H9 (cell line): ENCODE data around the gene NFKB1. TPM values are rescaled to one million over a fixed set of nuclear protein-coding genes. Genes with fewer than 3 reads are reported as not detected.

Source experiments
- DNase-seq: peaks from one replicate; pipeline ENCODE4 v3.0.0-alpha.2; 2017
- H2AFZ ChIP-seq: one replicate; pipeline ENCODE4 v1.6.1; 2013; ENCODE audit warnings: mild to moderate bottlenecking, low read length, control low read depth, moderate library complexity
- H2AK5ac ChIP-seq: 2 replicates; pipeline ENCODE4 v1.6.1; 2013; ENCODE audit warnings: low read length, control low read depth, mixed read lengths; ENCODE audit not compliant: insufficient read length
- H2BK120ac ChIP-seq: one replicate; pipeline ENCODE4 v1.6.1; 2013; ENCODE audit warnings: low read depth, mild to moderate bottlenecking, low read length, control low read depth, inconsistent platforms; ENCODE audit not compliant: poor library complexity, severe bottlenecking
- H2BK12ac ChIP-seq: 2 replicates; pipeline ENCODE4 v1.6.1; 2013; ENCODE audit warnings: low read length, control low read depth, mixed read lengths, low read depth; ENCODE audit not compliant: insufficient read length
- H2BK15ac ChIP-seq: 2 replicates; pipeline ENCODE4 v1.6.1; 2013; ENCODE audit warnings: low read depth, low read length, control low read depth
- H2BK20ac ChIP-seq: one replicate; pipeline ENCODE4 v1.6.1; 2013; ENCODE audit warnings: low read depth, mild to moderate bottlenecking, low read length, control low read depth, inconsistent platforms; ENCODE audit not compliant: poor library complexity, severe bottlenecking
- H2BK5ac ChIP-seq: 2 replicates; pipeline ENCODE4 v1.6.1; 2013; ENCODE audit warnings: low read length, control low read depth, mixed read lengths; ENCODE audit not compliant: insufficient read length
- H3K14ac ChIP-seq: 2 replicates; pipeline ENCODE4 v1.6.1; 2013; ENCODE audit warnings: low read length, control low read depth; ENCODE audit not compliant: insufficient read depth
- H3K18ac ChIP-seq: 2 replicates; pipeline ENCODE4 v1.6.1; 2013; ENCODE audit warnings: low read depth, mild to moderate bottlenecking, mixed read lengths, low read length, control low read depth; ENCODE audit not compliant: insufficient read length
- H3K23ac ChIP-seq: 2 replicates; pipeline ENCODE4 v1.6.1; 2013; ENCODE audit warnings: low read length, control low read depth, mixed read lengths, low read depth; ENCODE audit not compliant: insufficient read length
- H3K23me2 ChIP-seq: 2 replicates; pipeline ENCODE4 v1.6.1; 2013; ENCODE audit warnings: low read depth, mild to moderate bottlenecking, mixed read lengths, low read length, control low read depth; ENCODE audit not compliant: insufficient read length, poor library complexity, severe bottlenecking
- H3K27ac ChIP-seq: 2 replicates; pipeline ENCODE4 v1.5.1; 2013; ENCODE audit warnings: low read length, control low read depth, mixed read lengths, low read depth; ENCODE audit not compliant: insufficient read length
- H3K27me3 ChIP-seq: 2 replicates; pipeline ENCODE4 v1.6.1; 2013; ENCODE audit warnings: low read length, control low read depth, inconsistent platforms; ENCODE audit not compliant: insufficient read depth
- H3K4ac ChIP-seq: 2 replicates; pipeline ENCODE4 v1.6.1; 2013; ENCODE audit warnings: low read depth, mild to moderate bottlenecking, control low read depth, inconsistent platforms, low read length, moderate library complexity
- H3K4me1 ChIP-seq: 2 replicates; pipeline ENCODE4 v1.6.1; 2013; ENCODE audit warnings: low read length, control low read depth, inconsistent platforms; ENCODE audit not compliant: insufficient read depth
- H3K4me2 ChIP-seq: 2 replicates; pipeline ENCODE4 v1.6.1; 2013; ENCODE audit warnings: low read length, control low read depth, mixed read lengths; ENCODE audit not compliant: insufficient read length, insufficient read depth
- H3K56ac ChIP-seq: 2 replicates; pipeline ENCODE4 v1.6.1; 2013; ENCODE audit warnings: low read depth, mild to moderate bottlenecking, mixed read lengths, low read length, control low read depth; ENCODE audit not compliant: insufficient read length
- H3K79me1 ChIP-seq: 2 replicates; pipeline ENCODE4 v1.6.1; 2013; ENCODE audit warnings: low read depth, mild to moderate bottlenecking, moderate library complexity, low read length, control low read depth, inconsistent platforms; ENCODE audit not compliant: insufficient read depth, poor library complexity, severe bottlenecking
- H3K79me2 ChIP-seq: 2 replicates; pipeline ENCODE4 v1.6.1; 2013; ENCODE audit warnings: low read length, control low read depth, inconsistent platforms; ENCODE audit not compliant: insufficient read depth
- H3K9ac ChIP-seq: 2 replicates; pipeline ENCODE4 v1.6.1; 2013; ENCODE audit warnings: low read length, control low read depth, mixed read lengths; ENCODE audit not compliant: insufficient read length; ENCODE audit errors: extremely low read depth
- H3K9me3 ChIP-seq: one replicate; pipeline ENCODE4 v1.6.1; 2013; ENCODE audit warnings: low read depth, low read length, inconsistent platforms; ENCODE audit not compliant: control insufficient read depth
- H3T11ph ChIP-seq: one replicate; pipeline ENCODE4 v1.6.1; 2013; ENCODE audit warnings: mild to moderate bottlenecking, low read length, control low read depth, inconsistent platforms
- H4K20me1 ChIP-seq: one replicate; pipeline ENCODE4 v1.6.1; 2013; ENCODE audit not compliant: control insufficient read depth, insufficient read length, insufficient read depth
- H4K5ac ChIP-seq: 2 replicates; pipeline ENCODE4 v1.6.1; 2013; ENCODE audit warnings: low read depth, mild to moderate bottlenecking, mixed read lengths, low read length, control low read depth; ENCODE audit not compliant: insufficient read length
- H4K8ac ChIP-seq: replicated peaks from 2 replicates; pipeline ENCODE4 v1.6.1; 2013; ENCODE audit warnings: low read length, control low read depth, mixed read lengths, low read depth; ENCODE audit not compliant: insufficient read length
- H4K91ac ChIP-seq: 2 replicates; pipeline ENCODE4 v1.6.1; 2013; ENCODE audit warnings: low read depth, mild to moderate bottlenecking, moderate library complexity, mixed read lengths, low read length, control low read depth; ENCODE audit not compliant: insufficient read length
- H3K27ac Mint-ChIP-seq, 3 experiments: 2 replicates in 2 of 3; 3 replicates in 1 of 3; pipeline ENCODE4 v1.8.0; 2020 to 2021; ENCODE audit warnings: mixed read lengths in 3 of 3, mild to moderate bottlenecking in 1 of 3, moderate library complexity in 1 of 3
- H3K27me3 Mint-ChIP-seq: 2 replicates; pipeline ENCODE4 v1.8.0; 2021; ENCODE audit warnings: low read depth, mild to moderate bottlenecking, moderate library complexity, mixed read lengths
- H3K36me3 Mint-ChIP-seq, 3 experiments: 2 replicates in 2 of 3; 3 replicates in 1 of 3; pipeline ENCODE4 v1.8.0; 2020 to 2021; ENCODE audit warnings: low read depth in 3 of 3, mixed read lengths in 3 of 3; ENCODE audit not compliant: insufficient read depth in 1 of 3
- H3K4me1 Mint-ChIP-seq, 2 experiments: 2 replicates each; pipeline ENCODE4 v1.8.0; 2020; ENCODE audit warnings: mixed read lengths in 2 of 2
- H3K4me3 Mint-ChIP-seq, 2 experiments: 2 replicates in 1 of 2; 3 replicates in 1 of 2; pipeline ENCODE4 v1.8.0; 2020 to 2021; ENCODE audit warnings: mild to moderate bottlenecking in 2 of 2, mixed read lengths in 2 of 2, moderate library complexity in 1 of 2
- H3K9me3 Mint-ChIP-seq, 2 experiments: 2 replicates in 1 of 2; 3 replicates in 1 of 2; pipeline ENCODE4 v1.8.0; 2020; ENCODE audit warnings: mild to moderate bottlenecking in 2 of 2, mixed read lengths in 2 of 2, moderate library complexity in 1 of 2
- WGBS: extraction: QIAGEN DNeasy Blood & Tissue Kit; methylation state at CpG from one replicate; pipeline ENCODE4 v1.1.7; 2013; ENCODE audit warnings: missing lambda C conversion rate, low lambda C conversion rate, mixed read lengths; ENCODE audit not compliant: insufficient read length; ENCODE audit errors: extremely low coverage; 5-methylcytosine and 5-hydroxymethylcytosine counted together
- total RNA-seq: library from RNA; stranded (reverse); gene quantifications from 2 replicates; pipeline ENCODE4 v1.2.1, GENCODE V29; 2021
- TF ChIP-seq, protein P1 (sequence below): fragments of 200-600 bp; sonication (generic); conservative IDR thresholded peaks from 3 replicates; pipeline ENCODE4 v1.8.0; 2021; ENCODE audit warnings: antibody characterized with exemption, mild to moderate bottlenecking

The NFKB1 gene
- total RNA-seq, 1 experiment from 2014 or later: 5.7 TPM

DNA sequence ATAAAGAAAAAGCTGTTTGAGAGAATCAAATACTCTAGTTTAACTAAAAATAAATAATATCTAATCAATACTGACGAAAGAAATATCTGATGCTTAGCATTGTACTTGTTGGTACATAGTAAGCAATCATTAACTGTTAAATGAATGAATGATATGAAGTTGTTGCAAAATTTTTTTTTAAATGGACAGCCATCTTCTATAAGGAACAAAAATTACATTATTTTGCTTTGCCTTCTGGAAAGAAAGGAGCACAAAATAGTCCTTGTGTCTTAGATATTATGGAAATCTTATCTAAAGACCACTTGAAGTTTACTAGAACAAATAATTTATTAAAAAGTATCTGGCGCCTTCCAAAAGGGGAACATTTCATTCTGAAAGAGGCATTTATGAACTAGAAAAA is 4.5 kb downstream of the NFKB1 start:
- Mint-ChIP-seq H3K27me3 (peaks cover under 1% of the 10 kb centered on the region), H3K4me3 (no peak overlapping the region), H3K9me3 (no peaks in the 10 kb centered on the region; a peak in 1 of 5 replicates), H3K36me3 (no peaks in the 10 kb centered on the region), H3K4me1 (peaks cover 6 to 11% of the 10 kb centered on the region in 2 experiments), H3K27ac (no peak overlapping the region)
- Histone ChIP-seq H3T11ph (no peak overlapping the region), H4K5ac (no peak overlapping the region), H2BK5ac (no peak overlapping the region), H3K4ac (no peak overlapping the region), H3K23me2 (peaks cover 5% of the 10 kb centered on the region), H2BK20ac (no peak overlapping the region), H3K4me1 (no peaks in the 10 kb centered on the region), H4K91ac (no peak overlapping the region), H2BK12ac (no peak overlapping the region), H3K23ac (no peak overlapping the region), H3K56ac (no peak overlapping the region), H3K79me1 (no peaks in the 10 kb centered on the region), H3K9ac (no peak overlapping the region), H4K8ac (no peak overlapping the region), H2AK5ac (no peak overlapping the region), H4K20me1 (no peaks in the 10 kb centered on the region), H3K18ac (no peak overlapping the region), H2AFZ (no peak overlapping the region), H3K27ac (no peak overlapping the region), H2BK15ac (no peak overlapping the region), H2BK120ac (no peak overlapping the region), H3K4me2 (no peak overlapping the region), H3K27me3 (no peaks in the 10 kb centered on the region), H3K79me2 (no peaks in the 10 kb centered on the region), H3K14ac (no peak overlapping the region), H3K9me3 (no peaks in the 10 kb centered on the region)
- no peak for DNase-seq
- WGBS: no CpG with 5 or more reads among the region's 2 CpGs
- TF ChIP-seq, protein P1, sequence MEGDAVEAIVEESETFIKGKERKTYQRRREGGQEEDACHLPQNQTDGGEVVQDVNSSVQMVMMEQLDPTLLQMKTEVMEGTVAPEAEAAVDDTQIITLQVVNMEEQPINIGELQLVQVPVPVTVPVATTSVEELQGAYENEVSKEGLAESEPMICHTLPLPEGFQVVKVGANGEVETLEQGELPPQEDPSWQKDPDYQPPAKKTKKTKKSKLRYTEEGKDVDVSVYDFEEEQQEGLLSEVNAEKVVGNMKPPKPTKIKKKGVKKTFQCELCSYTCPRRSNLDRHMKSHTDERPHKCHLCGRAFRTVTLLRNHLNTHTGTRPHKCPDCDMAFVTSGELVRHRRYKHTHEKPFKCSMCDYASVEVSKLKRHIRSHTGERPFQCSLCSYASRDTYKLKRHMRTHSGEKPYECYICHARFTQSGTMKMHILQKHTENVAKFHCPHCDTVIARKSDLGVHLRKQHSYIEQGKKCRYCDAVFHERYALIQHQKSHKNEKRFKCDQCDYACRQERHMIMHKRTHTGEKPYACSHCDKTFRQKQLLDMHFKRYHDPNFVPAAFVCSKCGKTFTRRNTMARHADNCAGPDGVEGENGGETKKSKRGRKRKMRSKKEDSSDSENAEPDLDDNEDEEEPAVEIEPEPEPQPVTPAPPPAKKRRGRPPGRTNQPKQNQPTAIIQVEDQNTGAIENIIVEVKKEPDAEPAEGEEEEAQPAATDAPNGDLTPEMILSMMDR: no peak
